NCI-H2081 (cell line): ENCODE results near the gene NDUFAF7.
"Not testable (repeated sequence)": the region's sequence is repeated elsewhere in the genome, so short reads cannot be mapped to it uniquely, and the experiment has no call there.

ENCODE experiments used
- DNase-seq, 2 experiments: peaks; one replicate each; lab custom pipeline; 2025; lab: John Stamatoyannopoulos, UW

The NDUFAF7 gene

DNA sequence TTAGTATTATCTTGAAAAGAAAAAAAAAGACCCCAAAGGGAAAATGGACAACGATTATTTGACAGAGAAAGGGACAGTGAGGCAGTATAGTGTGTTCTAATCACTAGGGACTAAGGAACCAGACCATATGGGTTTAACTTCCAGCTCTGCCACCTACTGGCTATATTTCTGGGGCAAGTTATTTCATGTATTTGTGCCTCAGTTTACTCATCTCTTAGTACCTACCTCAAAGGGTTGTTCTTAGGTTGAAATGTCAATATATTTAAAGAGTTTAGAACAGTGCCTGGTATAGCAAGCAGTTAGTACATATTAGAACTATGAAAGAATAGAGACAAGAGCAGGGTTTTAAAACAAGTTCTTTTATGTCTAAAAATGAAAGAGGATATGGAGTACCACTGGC is 50.5 kb downstream of the NDUFAF7 start:
- no peak for DNase-seq

DNA sequence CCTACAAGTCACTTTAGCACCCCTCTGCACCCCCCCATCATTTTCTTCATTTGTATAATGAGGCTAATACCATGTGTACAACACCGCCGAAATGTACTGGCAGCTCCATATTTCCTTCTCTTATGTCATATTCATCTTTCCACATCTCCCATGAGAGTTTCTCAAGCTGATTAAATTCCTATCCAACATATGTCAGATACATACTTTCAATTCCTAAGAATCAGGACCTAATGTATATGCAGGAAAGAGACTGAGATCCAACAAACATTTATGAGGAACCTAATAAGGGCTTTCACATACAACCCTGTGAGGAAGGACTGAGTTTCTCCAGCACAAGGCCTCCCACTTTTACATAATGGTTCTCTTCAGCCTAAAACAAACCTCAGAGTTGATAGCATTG is 51.3 kb downstream of the NDUFAF7 start:
- DNase-seq: no peak

DNA sequence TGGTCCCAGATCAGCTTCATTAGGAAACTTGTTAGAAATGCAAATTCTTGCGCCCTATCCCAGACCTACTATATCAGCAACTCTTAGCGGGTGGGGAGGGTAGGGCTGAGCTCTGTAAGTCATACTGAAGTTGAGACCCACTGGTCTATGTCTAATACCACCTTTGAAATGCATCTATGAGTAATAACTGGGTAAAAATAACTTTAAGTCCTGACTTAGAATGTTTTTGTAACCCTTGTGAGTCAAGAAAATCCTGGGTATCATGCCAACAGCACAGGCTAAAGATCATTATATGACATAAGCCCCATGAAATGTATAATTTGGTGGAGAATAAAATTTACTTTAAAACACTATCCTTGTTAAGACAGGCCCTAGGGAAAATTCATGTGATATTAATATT is 51.7 kb downstream of the NDUFAF7 start:
- no peak for DNase-seq

DNA sequence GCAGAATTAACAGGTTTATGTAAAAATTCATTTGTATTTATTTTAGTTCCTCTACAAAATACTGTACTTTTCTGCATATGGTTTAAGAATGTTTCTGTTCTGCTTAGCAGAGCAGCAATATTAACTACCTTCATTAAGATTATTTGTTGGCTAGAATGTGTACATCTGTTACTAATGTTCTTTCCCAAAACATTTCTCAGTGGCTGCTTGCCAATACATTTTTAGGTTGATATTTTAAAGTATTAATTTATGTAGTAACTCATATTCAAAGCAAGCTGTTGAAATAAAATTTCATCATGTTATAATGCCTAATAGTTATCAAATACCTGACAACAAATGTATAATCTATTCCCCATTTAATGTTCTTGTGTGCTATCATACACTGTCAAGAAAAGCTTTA is 52.9 kb downstream of the NDUFAF7 start:
- DNase-seq: no peak

DNA sequence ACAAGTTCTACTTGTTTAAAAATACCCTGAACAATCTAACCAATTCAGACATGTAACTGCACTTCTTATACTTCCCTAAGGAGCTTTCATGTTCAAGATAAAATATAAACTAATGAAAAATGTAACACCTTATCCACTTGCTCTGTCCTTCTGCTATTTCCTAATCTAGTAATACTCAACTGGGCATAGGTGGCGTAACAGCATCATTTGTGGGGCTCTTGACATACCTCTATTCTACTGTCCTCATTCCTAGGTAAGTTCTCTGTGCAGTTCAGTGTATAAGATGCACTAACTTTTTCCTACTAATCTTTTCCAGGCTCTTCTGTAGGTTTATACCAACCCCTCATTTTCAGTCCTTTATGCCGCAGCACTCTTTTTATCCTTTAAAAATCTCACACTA is 56.5 kb downstream of the NDUFAF7 start:
- DNase-seq: peak; percentile 8 to 19

DNA sequence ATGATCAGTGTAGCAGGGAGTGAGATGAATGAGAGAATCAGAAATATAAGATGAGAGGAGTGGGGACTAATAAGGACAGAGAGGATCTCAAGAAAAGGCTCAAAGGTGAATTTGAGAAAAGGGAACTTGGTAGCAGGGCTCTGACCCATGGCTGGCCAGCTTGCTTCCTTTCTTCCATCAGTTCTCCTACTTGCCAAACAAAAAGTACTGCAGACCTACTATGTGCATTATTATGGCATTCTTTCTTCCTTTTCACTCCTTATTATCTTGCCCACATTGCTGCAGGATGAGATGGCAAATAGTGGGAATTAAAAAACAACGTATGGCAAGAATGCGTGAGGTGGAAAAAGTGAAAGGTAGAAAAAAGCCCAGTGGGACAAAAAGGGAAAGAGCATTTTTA is 60.2 kb downstream of the NDUFAF7 start:
- DNase-seq: no peak

DNA sequence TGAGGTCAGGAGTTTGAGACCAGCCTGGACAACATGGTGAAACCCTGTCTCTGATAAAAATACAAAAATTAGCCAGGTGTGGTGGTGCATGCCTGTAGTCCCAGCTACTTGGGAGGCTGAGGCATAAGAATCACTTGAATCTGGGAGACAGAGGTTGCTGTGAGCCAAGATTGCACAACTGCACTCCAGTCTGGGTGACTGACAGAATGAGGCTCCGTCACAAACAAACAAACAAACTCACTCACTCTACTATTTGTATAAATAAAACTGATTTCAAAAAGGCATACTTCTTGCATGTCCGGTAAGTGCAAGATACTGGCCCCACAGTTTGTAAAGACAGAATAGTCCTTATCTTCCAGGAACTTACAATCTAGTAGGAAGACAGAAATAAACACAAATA is 63.4 kb downstream of the NDUFAF7 start:
- not testable (repeated sequence) for DNase-seq

DNA sequence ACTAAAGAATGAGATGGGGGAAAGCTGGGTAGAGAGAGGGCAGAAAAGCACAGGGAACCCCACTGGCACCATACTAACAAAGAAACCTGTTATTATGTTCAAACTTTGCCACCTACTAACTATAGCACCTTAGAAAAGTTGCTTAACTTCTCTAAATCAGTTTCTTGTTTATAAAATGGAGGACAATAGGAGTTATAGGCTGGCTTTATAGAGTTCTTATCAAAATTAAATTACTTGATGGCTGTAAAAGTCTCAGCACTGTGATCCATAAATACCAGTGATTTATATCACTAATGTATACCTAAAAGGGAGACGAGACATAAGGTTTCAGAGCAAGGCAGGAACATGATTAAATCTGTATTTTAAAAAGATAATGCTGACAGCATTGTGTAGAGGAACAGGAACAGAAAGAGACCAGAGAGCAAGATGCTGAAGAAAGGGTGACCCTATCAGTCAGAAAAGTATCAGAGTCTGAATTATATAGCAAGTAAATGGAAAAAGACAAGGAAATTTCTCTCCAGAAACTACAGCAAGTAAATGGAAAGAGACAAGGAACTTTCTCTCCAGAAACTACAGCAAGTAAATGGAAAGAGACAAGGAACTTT is 64.1 kb downstream of the NDUFAF7 start:
- no peak for DNase-seq

DNA sequence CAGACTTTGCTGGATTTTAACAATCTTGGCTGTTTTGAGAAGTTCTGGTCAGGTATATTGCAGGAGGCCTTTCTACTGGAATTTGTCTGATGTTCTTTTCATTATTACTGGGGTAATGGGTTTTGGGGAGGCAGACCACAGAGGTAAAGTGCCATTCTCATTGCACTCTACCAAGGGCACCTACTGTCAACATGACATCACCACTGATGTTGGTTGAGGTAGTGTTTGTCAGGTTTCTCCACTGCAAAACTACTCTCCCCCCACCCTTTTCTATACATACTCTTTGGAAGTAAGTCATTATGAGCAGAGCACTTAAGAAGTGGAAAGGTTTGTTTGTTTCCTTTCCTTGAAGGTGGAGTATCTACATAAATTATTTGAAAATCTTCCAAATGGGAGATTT is 66.2 kb downstream of the NDUFAF7 start:
- DNase-seq: no peak
